ENCODE results near the gene SRGAP3.
"Not testable (repeated sequence)": the region's sequence is repeated elsewhere in the genome, so short reads cannot be mapped to it uniquely, and the experiment has no call there.

Gene SRGAP3

DNA sequence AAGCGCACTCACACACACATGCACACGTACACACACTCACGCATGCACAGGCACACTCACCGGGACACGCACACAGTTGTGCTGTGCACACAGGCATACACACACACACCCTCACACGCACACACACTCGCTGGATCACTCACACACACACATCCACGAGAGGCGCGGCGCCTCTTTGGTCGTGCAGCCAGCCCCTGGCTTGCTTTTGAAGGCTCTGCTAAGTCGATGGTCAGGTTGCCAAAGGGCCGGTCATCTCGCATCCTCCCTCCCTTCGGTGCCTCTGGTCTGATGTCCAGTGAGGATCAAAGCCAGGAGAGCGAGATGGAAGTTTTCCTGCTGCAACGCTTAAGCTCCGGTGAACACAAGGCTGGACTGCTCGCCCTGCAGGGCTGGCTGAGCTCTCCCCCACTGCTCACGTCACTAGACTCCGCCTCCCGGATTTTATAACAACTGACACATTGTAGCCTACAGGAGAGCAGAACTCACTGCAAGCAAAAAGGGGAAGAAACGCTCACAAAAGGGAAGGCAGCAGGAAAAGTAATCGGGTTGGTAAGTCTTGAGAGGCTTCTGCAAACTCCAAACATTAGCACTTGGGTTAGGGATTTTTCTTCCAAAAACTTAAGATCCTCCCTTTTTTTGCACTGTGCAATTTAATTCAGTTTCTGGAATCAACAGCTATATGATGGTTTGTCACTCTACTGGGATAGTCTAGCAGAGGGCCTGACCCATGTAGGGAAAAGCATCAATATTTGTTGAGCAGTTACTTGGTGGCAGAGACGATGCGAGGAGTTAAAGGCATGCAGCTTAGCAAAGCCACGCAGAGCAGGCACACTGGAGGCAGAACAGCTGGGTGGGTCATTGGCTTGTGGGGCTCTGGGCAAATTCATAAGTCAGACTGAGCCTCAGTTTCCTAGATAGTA is at the start of gene SRGAP3:
Gene SRGAP3, minus strand, starts transcription at position 374 of the 920 bp plus-strand sequence. CDS start 695 bp downstream, outside the sequence.
- no peak for DNase-seq (ENCODE audit: low spot score)

GRCh38 chr3:9298236-9298635 is 48.8 kb upstream of the SRGAP3 start:
- DNase-seq (ENCODE audit: low spot score) = no peak

DNA sequence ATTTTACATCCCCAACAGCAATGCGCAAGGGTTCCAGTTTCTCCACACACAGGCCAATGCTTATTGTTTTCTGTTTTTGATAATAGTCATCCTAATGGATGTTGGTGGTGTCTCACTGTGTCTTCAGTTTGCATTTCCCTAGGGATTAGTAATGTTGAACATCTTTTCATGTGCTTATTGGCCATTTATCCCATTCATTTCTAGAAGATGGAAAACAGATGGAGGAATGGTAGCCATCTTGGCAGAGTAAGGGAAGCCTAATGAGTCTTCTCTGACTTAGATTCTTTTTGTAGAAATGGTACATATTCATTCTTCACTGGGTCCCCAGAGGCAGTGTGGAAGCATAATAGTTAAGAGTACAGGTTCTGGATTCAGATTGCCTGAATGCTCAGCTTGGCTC is 46.8 kb upstream of the SRGAP3 start:
- no peak for DNase-seq (ENCODE audit: low spot score)

GRCh38 chr3:9295007-9295406 is 45.6 kb upstream of the SRGAP3 start:
- no peak for DNase-seq (ENCODE audit: low spot score)

DNA sequence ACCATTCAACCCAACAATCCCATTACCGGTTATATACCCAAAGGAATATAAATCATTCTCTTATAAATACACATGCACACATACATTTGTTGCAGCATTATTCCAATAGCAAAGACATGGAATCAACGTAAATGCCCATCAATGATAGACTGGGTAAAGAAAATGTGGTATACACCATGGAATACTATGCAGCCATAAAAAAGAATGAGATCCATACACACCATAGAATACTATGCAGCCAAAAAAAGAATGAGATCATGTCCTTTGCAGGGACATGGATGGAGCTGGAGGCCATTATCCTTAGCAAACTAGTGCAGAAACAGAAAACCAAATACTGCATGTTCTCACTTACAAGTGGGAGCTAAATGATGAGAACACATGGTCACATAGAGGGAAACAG is 44.5 kb upstream of the SRGAP3 start:
- DNase-seq (ENCODE audit: low spot score) = not testable (repeated sequence)

DNA sequence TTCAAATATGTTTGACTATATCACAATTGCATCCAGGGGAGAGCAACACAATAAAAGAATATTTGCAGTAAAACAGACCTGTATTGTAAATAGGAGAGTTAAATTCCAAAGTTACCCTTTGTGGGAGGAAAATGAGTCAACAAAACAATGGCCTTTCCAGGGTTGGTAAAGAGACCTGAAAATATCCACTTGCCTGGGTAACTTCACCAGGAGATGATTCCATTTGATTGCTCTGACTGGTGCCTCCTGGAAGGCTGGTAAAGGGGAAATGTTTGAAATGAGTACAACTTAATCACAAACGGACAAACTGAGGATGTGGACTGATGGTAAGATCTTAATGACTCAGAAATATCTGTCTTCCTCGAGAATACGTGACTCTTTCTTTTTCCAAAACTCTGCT is 43.6 kb upstream of the SRGAP3 start:
- no peak for DNase-seq (ENCODE audit: low spot score)

DNA sequence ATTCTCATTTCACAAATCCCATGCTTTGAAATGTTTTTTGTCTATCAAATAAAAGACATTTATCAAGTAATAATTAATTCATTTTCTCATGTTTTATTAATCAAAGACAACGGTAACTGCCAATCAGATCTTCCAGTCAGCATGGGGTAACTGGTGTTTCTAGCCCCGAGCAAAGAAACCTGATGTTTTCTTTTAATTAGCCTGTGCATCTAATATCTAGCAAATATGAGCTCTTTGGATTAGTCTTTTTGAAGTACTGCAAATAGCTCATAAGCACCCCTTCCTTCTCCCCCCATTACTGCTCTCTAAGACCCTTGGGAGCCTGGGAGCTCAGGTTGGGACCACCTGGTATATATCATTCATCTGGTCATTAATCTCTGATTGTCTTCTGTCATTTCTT is 43.1 kb upstream of the SRGAP3 start:
- DNase-seq (ENCODE audit: low spot score) = no peak

DNA sequence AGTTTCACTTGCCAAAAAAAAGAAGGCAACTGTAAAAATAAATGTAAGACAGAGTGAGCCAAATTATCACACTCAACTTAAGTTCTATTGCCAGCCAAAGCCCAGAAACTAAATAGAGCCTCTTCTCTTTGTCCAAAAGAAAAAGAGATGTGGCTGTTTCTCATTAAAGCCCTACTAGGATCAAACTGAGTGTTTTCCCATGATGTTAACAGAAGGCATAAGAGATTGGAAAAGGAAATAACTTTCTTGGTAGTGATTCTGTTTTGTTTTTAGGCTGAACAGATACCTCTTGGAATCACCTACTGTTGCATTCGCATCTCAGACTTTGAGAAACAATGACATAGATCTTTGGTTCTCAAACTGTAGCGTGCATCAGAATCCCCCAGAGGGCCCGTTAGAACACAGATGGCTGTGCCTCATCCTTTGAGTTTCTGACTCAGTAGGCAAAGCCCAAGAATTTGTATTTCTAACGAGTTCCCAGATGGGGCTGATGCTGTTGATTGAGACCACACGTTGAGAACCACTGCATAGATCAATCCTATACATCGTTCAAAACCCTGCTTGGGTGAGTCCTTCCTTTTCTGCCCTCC is 42.5 kb upstream of the SRGAP3 start:
- DNase-seq (ENCODE audit: low spot score) = no peak

- DNase-seq (ENCODE audit: low spot score) = no peak
Observed at GRCh38 chr3:9290566-9290965, 41.1 kb upstream of the SRGAP3 start.

DNA sequence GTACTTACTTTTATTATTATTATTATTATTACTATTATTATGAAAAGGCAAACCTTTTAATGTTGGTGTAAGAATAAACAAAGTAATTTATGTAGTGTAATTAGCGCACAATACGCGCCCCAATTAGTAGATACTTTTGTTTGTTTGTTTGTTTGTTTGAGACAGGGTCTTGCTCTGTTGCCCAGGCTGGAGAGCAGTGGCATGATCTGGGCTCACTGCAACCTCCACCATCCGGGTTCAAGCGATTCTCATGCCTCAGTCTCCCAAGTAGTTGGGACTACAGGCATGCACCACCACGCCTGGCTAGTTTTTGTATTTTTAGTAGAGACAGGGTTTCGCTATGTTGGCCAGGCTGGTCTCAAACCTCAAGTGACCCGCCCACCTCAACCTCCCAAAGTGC is 32.1 kb upstream of the SRGAP3 start:
- not testable (repeated sequence) for DNase-seq (ENCODE audit: low spot score)

GRCh38 chr3:9280451-9281219 is 31.2 kb upstream of the SRGAP3 start:
- DNase-seq (ENCODE audit: low spot score) = no peak

DNA sequence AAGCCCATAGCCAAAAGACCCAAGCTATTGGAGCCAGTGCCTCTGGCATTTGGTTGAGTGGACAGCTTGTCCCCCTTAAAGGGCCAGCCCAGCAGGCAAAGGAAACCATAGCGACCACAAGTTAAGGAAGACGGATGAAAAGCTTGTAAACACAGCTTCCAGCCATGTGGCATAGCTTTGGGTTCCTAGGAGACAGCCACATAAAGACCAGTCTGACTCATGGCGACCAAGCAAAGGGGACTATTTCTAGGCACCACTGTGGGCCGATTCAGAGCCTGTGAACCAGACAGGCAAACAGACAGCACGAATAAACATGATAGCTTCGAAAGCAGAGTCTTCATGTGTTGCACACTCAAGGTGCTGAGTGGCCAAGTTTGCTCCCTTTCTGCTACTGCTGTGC is 30.5 kb upstream of the SRGAP3 start:
- DNase-seq (ENCODE audit: low spot score) = no peak

- DNase-seq (ENCODE audit: low spot score) = no peak
Observed at GRCh38 chr3:9278498-9278897, 29.1 kb upstream of the SRGAP3 start.

DNA sequence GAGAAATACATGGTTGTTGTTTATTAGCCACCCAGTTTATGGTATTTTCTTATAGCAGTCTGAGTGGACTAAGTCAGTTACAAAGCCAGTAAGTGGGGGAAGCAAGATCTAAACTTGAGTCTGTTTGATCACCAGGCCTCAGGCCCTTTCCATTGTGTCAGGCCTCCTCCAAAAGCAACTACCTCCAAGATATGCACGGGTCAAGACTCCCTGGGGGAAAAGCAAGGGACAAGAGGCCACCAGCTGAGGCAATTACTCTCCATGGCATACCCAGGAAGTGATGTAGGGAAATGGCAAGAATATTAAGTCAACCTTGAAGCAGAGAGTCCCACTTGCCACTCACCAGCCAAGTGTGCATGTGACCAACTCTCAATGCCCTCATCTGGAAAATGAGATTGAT is 28.6 kb upstream of the SRGAP3 start:
- DNase-seq (ENCODE audit: low spot score) = no peak

DNA sequence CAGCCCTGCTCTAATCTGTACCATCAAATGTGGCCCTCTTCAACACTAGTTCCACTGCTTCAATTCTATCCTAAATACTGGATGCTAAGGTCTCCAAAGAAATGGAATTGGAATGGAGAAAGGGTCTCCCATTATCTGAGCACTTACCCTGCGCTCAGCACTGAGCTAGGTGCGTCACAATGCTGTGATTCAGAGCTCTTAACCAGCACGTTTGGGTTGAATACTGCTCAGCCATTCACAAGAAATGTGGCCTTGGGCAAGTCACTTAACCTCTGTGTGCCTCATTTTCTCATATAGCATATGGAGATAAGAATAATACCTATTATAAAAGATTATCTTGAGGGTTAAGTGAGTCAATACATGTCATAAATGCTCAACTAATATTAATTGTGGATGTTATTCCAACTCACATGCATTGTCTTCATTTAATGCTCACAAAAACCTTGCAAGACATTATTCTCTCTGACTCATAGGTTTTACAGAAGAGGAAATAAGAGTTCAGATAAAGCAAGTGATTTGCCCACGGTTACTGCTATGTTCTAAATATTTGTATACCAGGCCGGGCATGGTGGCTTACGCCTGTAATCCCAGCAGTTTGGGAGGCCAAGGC is 27.4 kb upstream of the SRGAP3 start:
- DNase-seq (ENCODE audit: low spot score) = no peak

DNA sequence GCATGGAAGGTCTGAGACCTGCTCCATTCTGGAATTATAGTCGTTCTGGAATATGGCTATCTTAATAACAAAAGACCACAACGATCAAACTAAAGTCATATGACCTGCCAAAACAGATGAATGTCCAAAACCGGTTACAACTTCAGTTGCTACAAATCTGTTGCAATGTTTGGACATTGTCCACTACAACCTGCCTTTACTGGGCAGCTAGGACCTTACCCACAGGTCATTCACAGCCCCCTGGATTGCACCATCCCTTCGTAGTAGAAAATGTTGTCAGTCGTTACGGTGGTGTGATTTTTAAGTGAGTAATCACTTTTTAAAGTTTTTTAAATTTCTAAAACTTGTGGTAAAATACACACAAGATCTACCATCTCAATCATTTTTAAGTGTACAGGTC is 22.5 kb upstream of the SRGAP3 start:
- DNase-seq (ENCODE audit: low spot score) = no peak

DNA sequence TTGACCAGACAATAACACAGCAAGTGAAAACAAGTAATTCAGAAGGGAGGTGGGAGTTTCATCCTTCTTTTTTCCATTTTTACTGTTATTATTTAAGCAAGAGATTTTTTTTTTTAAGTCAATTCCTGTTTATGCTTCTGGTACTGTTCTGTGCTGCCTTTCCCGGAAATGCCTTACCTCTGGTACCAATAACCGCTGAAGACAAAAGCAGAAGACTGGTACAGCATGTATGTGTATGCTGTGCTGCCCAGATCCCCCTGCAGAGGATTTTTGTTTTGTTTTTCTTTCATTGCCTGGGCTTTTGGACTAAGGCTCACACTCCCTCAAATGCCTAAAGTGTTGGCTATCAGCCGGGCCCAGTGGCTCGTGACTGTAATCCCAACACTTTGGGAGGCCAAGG is 21.3 kb upstream of the SRGAP3 start:
- DNase-seq (ENCODE audit: low spot score) = no peak

DNA sequence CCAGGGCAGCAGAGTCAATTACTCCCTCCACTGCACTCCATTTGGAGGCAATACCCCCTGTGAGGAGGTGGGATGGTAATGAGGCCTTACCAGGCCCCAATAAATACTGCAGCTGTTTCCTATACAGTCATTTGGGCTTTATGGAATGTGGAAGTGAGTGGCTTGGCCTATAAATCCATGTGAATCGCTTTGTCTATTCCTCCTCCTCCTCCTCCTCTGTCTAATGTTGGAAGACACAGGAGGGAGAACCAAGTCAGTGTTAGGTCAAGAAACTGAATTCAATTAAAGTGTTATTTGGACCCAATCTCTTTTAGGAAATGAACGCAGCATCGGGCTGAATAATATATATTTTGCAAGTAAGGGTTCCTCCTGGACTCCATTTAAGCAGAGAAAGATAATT is 17.3 kb upstream of the SRGAP3 start:
- DNase-seq (ENCODE audit: low spot score) = no peak

GRCh38 chr3:9260305-9260704 is 10.9 kb upstream of the SRGAP3 start:
- DNase-seq (ENCODE audit: low spot score) = no peak

- DNase-seq (ENCODE audit: low spot score) = no peak
Observed at GRCh38 chr3:9257092-9257491, 7.6 kb upstream of the SRGAP3 start.

- DNase-seq (ENCODE audit: low spot score) = no peak
Observed at GRCh38 chr3:9255976-9256375, 6.5 kb upstream of the SRGAP3 start.

DNA sequence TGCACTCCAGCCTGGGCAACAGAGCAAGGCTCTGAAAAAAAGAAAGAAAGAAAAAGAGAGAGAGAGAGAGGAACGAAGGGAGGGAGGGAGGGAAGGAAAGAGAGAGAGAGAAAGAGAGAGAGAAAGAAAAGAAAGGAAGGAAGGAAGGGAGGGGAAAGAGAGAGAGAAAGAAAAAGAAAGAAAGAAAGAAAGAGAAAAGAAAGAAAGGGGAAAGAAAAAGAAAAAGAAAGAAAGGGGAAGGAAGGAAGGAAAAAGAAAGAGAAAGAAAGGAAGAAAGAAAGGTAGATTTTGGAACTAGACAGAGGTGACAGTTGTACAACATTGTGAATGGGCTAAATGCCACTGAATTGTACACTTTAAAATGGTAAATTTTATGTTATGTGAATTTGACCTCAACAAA is 5.3 kb upstream of the SRGAP3 start:
- no peak for DNase-seq (ENCODE audit: low spot score)

Measured in hematopoietic multipotent progenitor cell treated with erythropoietin and hydrocortisone succinate and interleukin-3 and kit ligand, for 17 days (in vitro differentiated cells).